ENCODE data around the gene ASTN2. TPM values are rescaled to one million over a fixed set of nuclear protein-coding genes. Genes with fewer than 3 reads are reported as not detected.
A peak's percentile ranks its signal among the peaks of the same experiment; 100 is the strongest.

The ASTN2 gene
- total RNA-seq, 1 donor from 2014 or later, result 13.6 TPM

- Histone ChIP-seq H4K20me1 (ENCODE audit: insufficient read depth, low read length) (no peaks in the 10 kb centered on the region), H3K9me3 (ENCODE audit: insufficient read depth, low read depth, low read length) (no peaks in the 10 kb centered on the region), H3K4me1 (ENCODE audit: insufficient read depth, low read length) (no peaks in the 10 kb centered on the region), H3K79me2 (ENCODE audit: insufficient read depth, low read length) (no peaks in the 10 kb centered on the region), H3K9ac (ENCODE audit: low read length) (no peak overlapping the region), H3K27me3 (ENCODE audit: insufficient read depth, low read length) (no peaks in the 10 kb centered on the region), H3K36me3 (ENCODE audit: insufficient read depth, low read length) (no peaks in the 10 kb centered on the region), H3K4me3 (ENCODE audit: insufficient read depth, low read depth, low read length) (no peak overlapping the region), H3K27ac (ENCODE audit: low read depth, low read length) (no peak overlapping the region), H2AFZ (ENCODE audit: low read depth, low read length) (no peak overlapping the region), H3K4me2 (ENCODE audit: low read length) (no peak overlapping the region)
- peaks cover 13% of the 10 kb centered on the region for H3K4me1 Mint-ChIP-seq (ENCODE audit: low read depth, unreplicated experiment)
- no peaks in the 10 kb centered on the region for H3K36me3 Mint-ChIP-seq (ENCODE audit: low read depth, unreplicated experiment)
- H3K27ac Mint-ChIP-seq (ENCODE audit: unreplicated experiment), result no peak overlapping the region
- H3K9me3 Mint-ChIP-seq (ENCODE audit: unreplicated experiment), result no peaks in the 10 kb centered on the region
- TF ChIP-seq EZH2 (IDR thresholded peaks at IDR 0.05; ENCODE audit: insufficient read depth, low read length) (no peak), CTCF (IDR thresholded peaks at IDR 0.05; ENCODE audit: insufficient read depth, low read depth, low read length) (peak; percentile 32)
- no peak for DNase-seq (ENCODE audit: low read depth)
- H3K4me3 Mint-ChIP-seq (ENCODE audit: unreplicated experiment), result no peak overlapping the region
- H3K27me3 Mint-ChIP-seq (ENCODE audit: low read depth, unreplicated experiment), result no peaks in the 10 kb centered on the region
- no peak for FAIRE-seq
Measured at GRCh38 chr9:117160254-117160653, 254.6 kb downstream of the ASTN2 start.

GRCh38 chr9:117156771-117157535 is 257.9 kb downstream of the ASTN2 start:
- Histone ChIP-seq H4K20me1 (ENCODE audit: insufficient read depth, low read length) (no peaks in the 10 kb centered on the region), H3K9me3 (ENCODE audit: insufficient read depth, low read depth, low read length) (no peaks in the 10 kb centered on the region), H3K4me1 (ENCODE audit: insufficient read depth, low read length) (no peaks in the 10 kb centered on the region), H3K36me3 (ENCODE audit: insufficient read depth, low read length) (no peaks in the 10 kb centered on the region), H3K4me2 (ENCODE audit: low read length) (no peak overlapping the region), H3K27ac (ENCODE audit: low read depth, low read length) (no peak overlapping the region), H3K79me2 (ENCODE audit: insufficient read depth, low read length) (no peaks in the 10 kb centered on the region), H3K27me3 (ENCODE audit: insufficient read depth, low read length) (no peaks in the 10 kb centered on the region), H2AFZ (ENCODE audit: low read depth, low read length) (no peak overlapping the region), H3K4me3 (ENCODE audit: insufficient read depth, low read depth, low read length) (no peak overlapping the region), H3K9ac (ENCODE audit: low read length) (no peak overlapping the region)
- peaks cover 20% of the 10 kb centered on the region for H3K4me1 Mint-ChIP-seq (ENCODE audit: low read depth, unreplicated experiment)
- H3K27me3 Mint-ChIP-seq (ENCODE audit: low read depth, unreplicated experiment), result no peaks in the 10 kb centered on the region
- FAIRE-seq (no peak), DNase-seq (ENCODE audit: low read depth) (no peak)
- no peaks in the 10 kb centered on the region for H3K9me3 Mint-ChIP-seq (ENCODE audit: unreplicated experiment)
- H3K36me3 Mint-ChIP-seq (ENCODE audit: low read depth, unreplicated experiment), result no peaks in the 10 kb centered on the region
- no peak overlapping the region for H3K4me3 Mint-ChIP-seq (ENCODE audit: unreplicated experiment)
- no peak for TF ChIP-seq EZH2 (IDR thresholded peaks at IDR 0.05; ENCODE audit: insufficient read depth, low read length)
- TF ChIP-seq CTCF (IDR thresholded peaks at IDR 0.05; ENCODE audit: insufficient read depth, low read depth, low read length), result no peak
- no peak overlapping the region for H3K27ac Mint-ChIP-seq (ENCODE audit: unreplicated experiment)

- Histone ChIP-seq H3K27me3 (ENCODE audit: insufficient read depth, low read length) (no peaks in the 10 kb centered on the region), H3K9ac (ENCODE audit: low read length) (no peak overlapping the region), H3K4me2 (ENCODE audit: low read length) (no peak overlapping the region), H2AFZ (ENCODE audit: low read depth, low read length) (no peak overlapping the region), H3K4me1 (ENCODE audit: insufficient read depth, low read length) (no peaks in the 10 kb centered on the region), H4K20me1 (ENCODE audit: insufficient read depth, low read length) (no peaks in the 10 kb centered on the region), H3K79me2 (ENCODE audit: insufficient read depth, low read length) (no peaks in the 10 kb centered on the region), H3K9me3 (ENCODE audit: insufficient read depth, low read depth, low read length) (no peaks in the 10 kb centered on the region), H3K27ac (ENCODE audit: low read depth, low read length) (no peak overlapping the region), H3K36me3 (ENCODE audit: insufficient read depth, low read length) (no peaks in the 10 kb centered on the region), H3K4me3 (ENCODE audit: insufficient read depth, low read depth, low read length) (no peak overlapping the region)
- TF ChIP-seq EZH2 (IDR thresholded peaks at IDR 0.05; ENCODE audit: insufficient read depth, low read length), result no peak
- no peak for TF ChIP-seq CTCF (IDR thresholded peaks at IDR 0.05; ENCODE audit: insufficient read depth, low read depth, low read length)
- no peak overlapping the region for H3K4me3 Mint-ChIP-seq (ENCODE audit: unreplicated experiment)
- H3K27ac Mint-ChIP-seq (ENCODE audit: unreplicated experiment), result no peak overlapping the region
- DNase-seq (ENCODE audit: low read depth) (no peak), FAIRE-seq (no peak)
- H3K36me3 Mint-ChIP-seq (ENCODE audit: low read depth, unreplicated experiment), result no peaks in the 10 kb centered on the region
- no peaks in the 10 kb centered on the region for H3K27me3 Mint-ChIP-seq (ENCODE audit: low read depth, unreplicated experiment)
- H3K4me1 Mint-ChIP-seq (ENCODE audit: low read depth, unreplicated experiment), result peaks cover 20% of the 10 kb centered on the region
- no peaks in the 10 kb centered on the region for H3K9me3 Mint-ChIP-seq (ENCODE audit: unreplicated experiment)
Measured at GRCh38 chr9:117156144-117156688, 258.6 kb downstream of the ASTN2 start.
